ENCODE results near the gene PDLIM7.
"Not testable (repeated sequence)": the region's sequence is repeated elsewhere in the genome, so short reads cannot be mapped to it uniquely, and the experiment has no call there.

PDLIM7 gene

GRCh38 chr5:177491429-177491945 lies 5.9 kb downstream of the PDLIM7 start:
- Histone ChIP-seq H3K4me3 (ENCODE audit: low read length) (no peak overlapping the region), H3K4me1 (ENCODE audit: control insufficient read depth, insufficient read depth, low read length) (peaks cover 38% of the 10 kb centered on the region), H3K9ac (ENCODE audit: low read length) (no peak overlapping the region), H3K9me3 (ENCODE audit: control insufficient read depth, low read length) (no peaks in the 10 kb centered on the region), H3K36me3 (ENCODE audit: control insufficient read depth, insufficient read depth, low read length) (peaks cover 6% of the 10 kb centered on the region), H3K27me3 (ENCODE audit: control insufficient read depth, insufficient read depth, low read length) (peaks cover 7% of the 10 kb centered on the region)

DNA sequence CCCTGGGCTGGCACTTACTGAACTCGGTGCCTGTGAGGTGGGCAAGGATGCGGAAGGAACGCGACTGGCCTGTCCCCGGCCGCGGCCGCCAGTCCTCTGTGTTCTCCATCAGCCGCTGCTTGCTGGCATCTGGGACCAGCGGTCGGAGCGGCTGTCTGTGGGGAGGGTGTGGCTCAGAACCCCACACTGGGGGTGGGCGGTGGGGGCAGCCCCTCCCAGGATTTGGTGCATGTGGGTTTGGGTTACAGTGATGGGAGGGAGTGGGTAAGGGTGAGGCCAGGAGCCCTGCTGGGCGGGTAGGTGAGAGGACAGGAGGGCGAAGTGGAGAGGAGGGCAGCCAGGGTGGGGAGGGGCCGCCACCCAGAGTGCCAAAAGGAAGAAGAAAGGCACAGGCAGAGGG lies 6.4 kb downstream of the PDLIM7 start:
- H3K4me3 ChIP-seq (ENCODE audit: low read length), result no peak overlapping the region
- H3K9ac ChIP-seq (ENCODE audit: low read length), result no peak overlapping the region
- H3K9me3 ChIP-seq (ENCODE audit: control insufficient read depth, low read length), result no peaks in the 10 kb centered on the region
- peaks cover 6% of the 10 kb centered on the region for H3K36me3 ChIP-seq (ENCODE audit: control insufficient read depth, insufficient read depth, low read length)
- H3K4me1 ChIP-seq (ENCODE audit: control insufficient read depth, insufficient read depth, low read length), result peaks cover 33% of the 10 kb centered on the region
- peaks cover 4% of the 10 kb centered on the region for H3K27me3 ChIP-seq (ENCODE audit: control insufficient read depth, insufficient read depth, low read length)

GRCh38 chr5:177490311-177490991 lies 7.0 kb downstream of the PDLIM7 start:
- Histone ChIP-seq H3K36me3 (ENCODE audit: control insufficient read depth, insufficient read depth, low read length) (peaks cover 6% of the 10 kb centered on the region), H3K4me1 (ENCODE audit: control insufficient read depth, insufficient read depth, low read length) (peaks cover 28% of the 10 kb centered on the region), H3K27me3 (ENCODE audit: control insufficient read depth, insufficient read depth, low read length) (no peaks in the 10 kb centered on the region), H3K9ac (ENCODE audit: low read length) (no peak overlapping the region), H3K9me3 (ENCODE audit: control insufficient read depth, low read length) (no peaks in the 10 kb centered on the region), H3K4me3 (ENCODE audit: low read length) (no peak overlapping the region)

DNA sequence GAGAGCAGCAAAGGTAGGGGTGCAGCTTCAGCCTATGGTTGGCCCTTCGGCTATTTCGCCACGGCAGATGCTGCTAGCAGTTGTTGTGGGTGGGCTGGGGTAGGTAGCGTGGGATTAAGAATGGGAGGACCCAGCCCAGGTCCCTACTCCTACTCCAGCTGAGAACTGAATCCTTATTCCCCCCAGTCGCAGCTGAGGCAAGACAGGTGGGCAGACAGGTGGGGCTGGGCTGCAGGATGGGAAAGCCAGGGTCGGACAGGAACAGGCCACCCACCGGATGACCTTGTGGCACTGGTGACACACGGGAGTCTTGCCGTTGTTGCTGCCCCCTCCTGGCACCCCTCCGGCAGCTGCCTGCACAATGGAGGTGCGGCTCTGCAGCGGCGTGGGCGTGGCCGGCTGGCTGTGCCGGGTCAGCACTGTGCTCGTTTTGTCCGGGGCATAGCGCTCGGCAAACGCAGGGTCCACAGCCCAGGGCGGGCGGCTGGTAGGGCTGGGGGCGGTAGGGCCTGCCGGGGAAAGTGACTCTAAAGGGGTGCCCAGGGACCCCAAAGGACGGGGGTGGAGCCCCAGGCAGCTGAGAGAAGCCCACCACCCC lies 8.2 kb downstream of the PDLIM7 start:
- H3K4me1 ChIP-seq (ENCODE audit: control insufficient read depth, insufficient read depth, low read length), result peaks cover 16% of the 10 kb centered on the region
- no peaks in the 10 kb centered on the region for H3K27me3 ChIP-seq (ENCODE audit: control insufficient read depth, insufficient read depth, low read length)
- H3K9ac ChIP-seq (ENCODE audit: low read length), result no peak overlapping the region
- no peaks in the 10 kb centered on the region for H3K9me3 ChIP-seq (ENCODE audit: control insufficient read depth, low read length)
- H3K4me3 ChIP-seq (ENCODE audit: low read length), result no peak overlapping the region
- H3K36me3 ChIP-seq (ENCODE audit: control insufficient read depth, insufficient read depth, low read length), result peaks cover 6% of the 10 kb centered on the region

GRCh38 chr5:177487975-177488374 lies 9.4 kb downstream of the PDLIM7 start:
- Histone ChIP-seq H3K36me3 (ENCODE audit: control insufficient read depth, insufficient read depth, low read length) (peaks cover 6% of the 10 kb centered on the region), H3K4me3 (ENCODE audit: low read length) (no peak overlapping the region), H3K9me3 (ENCODE audit: control insufficient read depth, low read length) (no peaks in the 10 kb centered on the region), H3K4me1 (ENCODE audit: control insufficient read depth, insufficient read depth, low read length) (peaks cover 12% of the 10 kb centered on the region), H3K9ac (ENCODE audit: low read length) (no peak overlapping the region), H3K27me3 (ENCODE audit: control insufficient read depth, insufficient read depth, low read length) (no peaks in the 10 kb centered on the region)

GRCh38 chr5:177487144-177487543 lies 10.3 kb downstream of the PDLIM7 start:
- no peak overlapping the region for H3K4me3 ChIP-seq (ENCODE audit: low read length)
- peaks cover 6% of the 10 kb centered on the region for H3K36me3 ChIP-seq (ENCODE audit: control insufficient read depth, insufficient read depth, low read length)
- no peak overlapping the region for H3K9ac ChIP-seq (ENCODE audit: low read length)
- no peaks in the 10 kb centered on the region for H3K9me3 ChIP-seq (ENCODE audit: control insufficient read depth, low read length)
- H3K4me1 ChIP-seq (ENCODE audit: control insufficient read depth, insufficient read depth, low read length), result peaks cover 9% of the 10 kb centered on the region
- no peaks in the 10 kb centered on the region for H3K27me3 ChIP-seq (ENCODE audit: control insufficient read depth, insufficient read depth, low read length)

GRCh38 chr5:177486256-177486655 lies 11.1 kb downstream of the PDLIM7 start:
- H3K4me1 ChIP-seq (ENCODE audit: control insufficient read depth, insufficient read depth, low read length), result peaks cover 9% of the 10 kb centered on the region

GRCh38 chr5:177485753-177486152 lies 11.7 kb downstream of the PDLIM7 start:
- not testable (repeated sequence) for H3K4me3 ChIP-seq (ENCODE audit: low read length); H3K36me3 ChIP-seq (ENCODE audit: control insufficient read depth, insufficient read depth, low read length); H3K9ac ChIP-seq (ENCODE audit: low read length); H3K9me3 ChIP-seq (ENCODE audit: control insufficient read depth, low read length); H3K4me1 ChIP-seq (ENCODE audit: control insufficient read depth, insufficient read depth, low read length); H3K27me3 ChIP-seq (ENCODE audit: control insufficient read depth, insufficient read depth, low read length)

More at GRCh38 chr5:177486256-177486655, 11.1 kb downstream of the PDLIM7 start:
- H3K27me3 ChIP-seq (ENCODE audit: control insufficient read depth, insufficient read depth, low read length), result no peaks in the 10 kb centered on the region
- no peak overlapping the region for H3K9ac ChIP-seq (ENCODE audit: low read length)
- H3K9me3 ChIP-seq (ENCODE audit: control insufficient read depth, low read length), result no peaks in the 10 kb centered on the region
- H3K36me3 ChIP-seq (ENCODE audit: control insufficient read depth, insufficient read depth, low read length), result peaks cover 6% of the 10 kb centered on the region
- H3K4me3 ChIP-seq (ENCODE audit: low read length), result no peak overlapping the region

DNA sequence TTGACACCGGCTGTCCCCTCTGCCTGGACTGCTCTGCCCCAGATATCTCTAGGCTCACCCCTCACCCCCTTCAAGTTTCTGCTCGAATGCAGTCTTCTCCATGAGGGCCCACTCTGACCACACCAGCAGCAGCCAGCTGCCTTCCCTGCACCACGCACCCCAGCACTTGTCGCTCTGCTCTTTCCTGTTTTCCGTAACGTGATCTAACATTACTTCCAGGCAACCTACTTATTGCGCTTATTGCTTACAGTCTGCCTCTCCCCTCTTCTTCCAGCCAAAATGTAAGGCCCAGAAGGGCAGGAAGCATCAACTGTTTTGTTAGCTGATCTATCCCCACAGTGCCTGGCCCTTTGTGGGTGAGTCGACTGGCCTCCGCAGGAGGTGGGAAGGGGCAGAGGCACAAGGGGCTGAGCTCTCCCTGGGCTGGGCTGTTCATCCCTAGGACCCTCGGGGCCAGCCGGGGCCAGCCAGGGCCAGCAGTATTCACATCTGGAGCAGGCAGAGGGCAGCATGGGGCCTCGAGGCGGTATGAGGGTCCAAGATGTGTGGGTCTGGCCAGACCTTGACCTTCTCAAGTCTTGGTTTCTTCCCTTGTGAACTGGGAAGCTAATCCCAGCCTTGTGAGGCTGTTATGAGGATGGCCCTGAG lies 12.4 kb downstream of the PDLIM7 start:
- Histone ChIP-seq H3K27me3 (ENCODE audit: control insufficient read depth, insufficient read depth, low read length) (no peaks in the 10 kb centered on the region), H3K9me3 (ENCODE audit: control insufficient read depth, low read length) (no peaks in the 10 kb centered on the region), H3K36me3 (ENCODE audit: control insufficient read depth, insufficient read depth, low read length) (peaks cover 6% of the 10 kb centered on the region), H3K9ac (ENCODE audit: low read length) (no peak overlapping the region), H3K4me1 (ENCODE audit: control insufficient read depth, insufficient read depth, low read length) (peaks cover 9% of the 10 kb centered on the region), H3K4me3 (ENCODE audit: low read length) (no peak overlapping the region)

- peaks cover 6% of the 10 kb centered on the region for H3K36me3 ChIP-seq (ENCODE audit: control insufficient read depth, insufficient read depth, low read length)
These were observed 13.2 kb downstream of the PDLIM7 start for GRCh38 chr5:177483994-177484901.

DNA sequence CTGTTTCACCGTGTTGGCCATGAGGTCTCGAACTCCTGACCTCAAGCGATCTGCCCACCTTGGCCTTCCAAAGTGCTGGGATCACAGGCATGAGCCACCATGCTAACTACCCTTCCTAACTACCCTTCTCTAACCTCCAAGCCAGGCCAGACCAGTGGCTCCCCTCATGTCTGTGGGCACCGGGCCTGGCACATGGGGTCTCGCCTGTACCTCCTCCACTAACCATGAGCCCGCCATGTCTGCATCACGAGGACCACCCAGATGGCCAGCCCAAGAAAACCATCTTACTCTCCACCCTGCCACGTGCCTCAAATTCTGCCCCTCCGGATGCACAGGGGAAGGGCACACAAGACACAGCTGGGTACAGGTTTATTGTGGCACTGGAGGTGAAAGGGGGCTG lies 14.4 kb downstream of the PDLIM7 start:
- no peak overlapping the region for H3K9ac ChIP-seq (ENCODE audit: low read length)
- peaks cover 6% of the 10 kb centered on the region for H3K36me3 ChIP-seq (ENCODE audit: control insufficient read depth, insufficient read depth, low read length)
- no peak overlapping the region for H3K4me3 ChIP-seq (ENCODE audit: low read length)
- peaks cover 5% of the 10 kb centered on the region for H3K4me1 ChIP-seq (ENCODE audit: control insufficient read depth, insufficient read depth, low read length)
- no peaks in the 10 kb centered on the region for H3K9me3 ChIP-seq (ENCODE audit: control insufficient read depth, low read length)
- H3K27me3 ChIP-seq (ENCODE audit: control insufficient read depth, insufficient read depth, low read length), result no peaks in the 10 kb centered on the region

More at GRCh38 chr5:177483994-177484901, 13.2 kb downstream of the PDLIM7 start:
- no peaks in the 10 kb centered on the region for H3K27me3 ChIP-seq (ENCODE audit: control insufficient read depth, insufficient read depth, low read length)
- H3K4me1 ChIP-seq (ENCODE audit: control insufficient read depth, insufficient read depth, low read length), result peaks cover 9% of the 10 kb centered on the region
- no peaks in the 10 kb centered on the region for H3K9me3 ChIP-seq (ENCODE audit: control insufficient read depth, low read length)
- no peak overlapping the region for H3K4me3 ChIP-seq (ENCODE audit: low read length)
- H3K9ac ChIP-seq (ENCODE audit: low read length), result no peak overlapping the region
